HG03095 (cell line): Measurements from ENCODE around the gene BRD3OS.

ENCODE experiments used
- ATAC-seq: cut with Tn5 transposase; IDR thresholded peaks from one replicate; pipeline ENCODE4 v1.9.1; 2021; ENCODE audit warnings: moderate library complexity; ENCODE audit not compliant: unreplicated experiment

Gene BRD3OS

DNA sequence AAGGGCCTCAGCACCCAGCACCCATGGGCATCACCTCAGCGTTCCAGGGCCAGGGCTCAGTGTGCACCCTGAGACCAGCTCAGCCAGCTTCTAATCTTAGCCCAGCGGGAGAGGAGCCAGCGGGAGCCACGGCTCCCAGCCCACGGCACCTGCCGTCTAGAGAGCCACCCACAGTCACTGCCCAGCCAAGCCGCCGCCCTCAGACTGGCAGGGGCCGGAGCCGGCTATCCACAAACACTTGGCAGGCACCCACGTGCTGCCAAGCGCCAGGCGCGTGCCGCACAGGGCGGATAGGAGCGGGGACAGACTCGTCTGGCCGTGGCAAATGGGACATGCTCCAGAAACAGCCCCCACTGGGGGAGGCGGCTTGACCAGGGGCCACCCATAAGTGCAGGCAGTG is 24.0 kb downstream of the BRD3OS start:
- no peak for ATAC-seq

- no peak for ATAC-seq
These were observed 24.7 kb downstream of the BRD3OS start for GRCh38 chr9:134049772-134050588.

- ATAC-seq: no peak
These were observed 25.4 kb downstream of the BRD3OS start for GRCh38 chr9:134050726-134051125.

GRCh38 chr9:134051319-134051718 is 26.0 kb downstream of the BRD3OS start:
- ATAC-seq: no peak

- ATAC-seq: no peak
These were observed 27.2 kb downstream of the BRD3OS start for GRCh38 chr9:134052491-134052890.

GRCh38 chr9:134052941-134053340 is 27.7 kb downstream of the BRD3OS start:
- ATAC-seq: no peak

GRCh38 chr9:134053401-134053871 is 28.2 kb downstream of the BRD3OS start:
- no peak for ATAC-seq

GRCh38 chr9:134053941-134054761 is 28.9 kb downstream of the BRD3OS start:
- ATAC-seq: no peak

- no peak for ATAC-seq
These were observed 29.9 kb downstream of the BRD3OS start for GRCh38 chr9:134054891-134055811.

- no peak for ATAC-seq
These were observed 30.7 kb downstream of the BRD3OS start for GRCh38 chr9:134055981-134056461.

DNA sequence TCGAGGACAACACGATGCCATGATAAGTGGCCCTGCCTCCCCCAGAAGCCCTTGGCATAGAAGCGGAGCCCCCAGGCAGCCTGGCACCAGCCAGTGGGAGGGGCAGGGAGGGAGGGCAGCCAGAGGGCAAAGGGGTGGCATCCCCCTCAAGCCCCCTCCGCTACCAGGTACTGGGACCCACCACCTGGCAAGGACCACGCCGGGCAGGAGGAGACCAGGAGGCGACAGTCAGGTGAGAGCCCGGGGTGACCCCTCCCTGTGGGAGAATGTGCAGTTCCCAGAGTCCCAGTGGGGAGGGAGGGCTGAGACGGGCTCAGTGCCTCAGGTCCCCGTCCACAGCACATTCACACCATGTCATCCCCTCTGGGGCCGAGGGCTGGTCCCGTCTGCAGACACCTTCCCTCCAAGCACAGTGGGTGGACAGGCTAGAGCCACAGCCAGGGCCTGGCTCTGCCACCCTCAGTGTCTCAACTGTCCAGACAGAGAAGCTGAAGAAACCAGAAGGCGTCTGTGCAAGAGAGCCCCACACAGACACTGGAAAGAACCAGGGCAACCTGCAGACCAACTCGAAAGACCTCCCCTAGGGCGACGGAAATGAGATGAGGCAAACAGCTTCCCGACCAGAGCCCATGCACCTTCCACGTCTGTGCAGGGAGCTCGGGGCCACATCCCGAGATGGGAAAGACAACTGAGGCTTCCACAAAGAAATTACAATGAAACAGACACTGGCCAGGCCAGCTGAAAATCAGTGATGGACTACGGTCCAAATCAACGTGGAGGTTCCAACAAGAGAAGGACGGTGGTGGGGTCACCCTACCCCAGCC is 31.4 kb downstream of the BRD3OS start:
- no peak for ATAC-seq

DNA sequence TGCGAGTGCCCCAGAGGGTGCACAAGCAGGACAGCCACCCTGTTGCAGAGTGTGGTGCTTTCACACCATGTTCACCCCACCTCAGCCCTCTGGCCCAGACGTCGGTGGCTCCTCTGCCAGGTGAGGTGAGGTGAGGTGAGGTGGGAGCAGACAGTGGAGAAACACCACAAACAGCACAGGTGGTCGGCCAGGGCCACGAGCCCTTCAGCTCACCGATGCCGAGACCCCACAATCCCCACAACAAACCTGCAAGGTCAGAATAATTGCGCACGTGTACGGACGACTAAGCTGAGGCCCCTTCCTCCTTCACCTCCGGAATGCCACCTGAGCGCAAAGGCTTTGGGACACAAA is 32.0 kb downstream of the BRD3OS start:
- ATAC-seq: no peak

DNA sequence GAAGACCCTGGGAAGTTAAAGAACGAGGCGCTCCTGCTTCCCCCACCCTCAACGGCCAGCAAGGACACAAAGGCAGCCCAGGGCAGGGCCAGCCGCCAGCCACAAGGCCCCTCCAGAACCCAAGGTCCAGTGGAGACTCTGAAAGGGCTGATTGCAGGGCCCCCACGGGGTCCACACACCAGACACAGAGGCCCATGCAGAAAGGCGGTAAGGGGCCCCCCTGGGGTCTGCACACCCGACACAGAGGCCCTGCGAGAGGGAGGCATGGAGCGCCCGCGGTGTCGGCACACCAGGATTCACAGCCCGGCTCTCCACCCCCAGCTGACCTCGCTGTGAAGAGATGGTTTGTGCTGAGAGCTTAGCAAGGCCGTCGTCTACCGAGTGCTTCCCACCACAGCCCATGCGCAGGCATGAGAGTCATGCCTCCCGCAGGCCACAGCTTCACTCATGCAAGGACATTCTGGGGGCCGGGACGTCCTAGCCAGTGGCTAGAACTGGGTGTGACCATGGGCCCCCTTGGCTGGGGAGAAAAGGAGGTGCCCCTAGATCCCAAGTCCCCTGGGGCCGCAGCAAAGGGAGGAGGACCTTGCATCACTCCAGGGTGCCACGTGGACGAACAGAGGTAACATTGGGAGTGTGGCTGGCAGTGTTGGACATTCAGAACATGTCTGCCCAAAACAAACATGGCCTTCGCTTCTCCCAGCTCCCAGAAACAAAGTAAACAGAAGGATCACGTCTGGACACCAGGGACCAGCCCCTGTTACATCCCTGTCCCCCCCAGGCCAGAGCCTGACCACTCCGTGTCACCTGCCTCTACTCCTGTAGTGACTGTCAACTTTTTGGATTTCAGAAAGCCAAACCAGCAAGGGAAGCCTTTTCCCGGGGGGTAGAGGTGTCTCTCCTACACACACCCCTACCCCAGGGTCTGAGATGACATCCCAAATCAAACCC is 32.7 kb downstream of the BRD3OS start:
- no peak for ATAC-seq

- no peak for ATAC-seq
These were observed 33.4 kb downstream of the BRD3OS start for GRCh38 chr9:134058716-134059115.

DNA sequence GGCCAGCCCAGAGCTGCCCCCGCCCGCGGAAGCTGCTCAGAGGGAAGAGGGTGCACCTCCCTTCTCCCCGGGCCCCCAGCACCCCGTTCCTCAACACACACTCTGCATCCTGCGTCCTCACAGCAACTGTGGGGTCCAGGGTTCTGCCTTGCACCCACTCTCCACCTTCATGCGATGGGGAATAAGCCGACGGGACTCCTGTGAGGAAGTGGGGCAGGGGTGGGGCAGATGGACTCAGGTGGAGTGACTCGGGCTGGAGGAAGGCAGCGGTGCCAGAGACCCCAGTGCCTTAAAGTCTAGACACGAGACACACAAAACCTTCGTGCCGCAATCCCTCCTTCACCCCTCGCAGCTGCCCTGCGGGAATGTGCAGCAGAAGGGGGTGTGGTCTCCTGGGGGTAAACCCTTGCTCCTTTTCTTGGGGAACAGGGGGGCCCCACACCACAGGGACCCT is 33.9 kb downstream of the BRD3OS start:
- ATAC-seq: no peak

DNA sequence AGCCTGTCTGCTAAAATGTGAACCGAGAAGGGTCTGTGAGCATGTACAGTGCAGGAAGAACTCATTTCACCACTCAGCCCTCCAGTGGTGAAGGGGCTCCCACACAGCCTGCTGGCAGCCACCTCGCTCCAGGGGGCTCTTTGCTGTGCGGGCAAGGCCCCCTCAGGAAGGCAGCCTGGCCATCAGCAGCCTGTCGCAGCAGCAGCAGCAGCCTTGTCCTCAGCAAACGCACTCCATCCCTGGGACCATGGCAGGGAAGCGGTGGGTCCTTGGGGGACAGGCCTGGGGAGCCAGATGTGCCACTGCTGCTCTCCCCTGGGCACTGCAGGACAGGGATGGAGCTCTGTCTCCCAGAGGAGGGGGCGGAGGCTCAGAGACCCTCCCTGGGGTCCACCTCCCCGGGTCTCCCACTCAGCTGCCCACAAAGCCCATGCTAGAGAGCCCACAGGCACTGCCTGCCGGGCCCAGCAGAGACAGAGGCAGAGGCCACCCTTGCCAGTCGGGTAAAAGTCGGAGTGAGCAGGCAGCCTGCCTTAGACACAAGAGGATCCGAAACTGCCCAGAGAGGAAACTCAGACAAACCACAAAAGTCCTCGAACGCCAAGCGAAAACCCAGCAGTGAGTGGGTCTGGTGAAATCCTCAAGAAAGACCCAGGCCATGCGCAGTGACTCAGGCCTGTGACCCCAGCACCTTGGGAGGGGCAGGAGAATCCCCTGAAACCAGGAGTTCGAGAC is 34.5 kb downstream of the BRD3OS start:
- peak; percentile 63 for ATAC-seq

DNA sequence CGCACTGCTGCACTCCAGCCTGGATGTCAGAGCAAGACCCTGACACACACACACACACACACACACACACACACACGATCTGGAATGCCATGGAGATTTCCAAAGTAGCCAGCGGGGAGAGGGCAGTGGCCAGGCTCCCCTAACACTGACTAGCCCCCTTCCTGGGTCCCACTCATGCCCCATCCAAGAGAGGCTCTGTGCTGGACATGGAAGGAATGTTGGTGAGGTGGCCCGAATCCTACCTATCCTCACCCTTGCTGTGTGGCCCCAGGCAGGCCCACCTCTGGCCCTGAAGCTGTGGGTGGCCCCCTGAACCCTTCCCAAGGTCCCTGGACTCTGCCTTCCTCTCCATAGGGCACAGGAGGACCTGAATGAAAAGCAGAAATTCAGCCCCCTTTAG is 35.3 kb downstream of the BRD3OS start:
- ATAC-seq: no peak

DNA sequence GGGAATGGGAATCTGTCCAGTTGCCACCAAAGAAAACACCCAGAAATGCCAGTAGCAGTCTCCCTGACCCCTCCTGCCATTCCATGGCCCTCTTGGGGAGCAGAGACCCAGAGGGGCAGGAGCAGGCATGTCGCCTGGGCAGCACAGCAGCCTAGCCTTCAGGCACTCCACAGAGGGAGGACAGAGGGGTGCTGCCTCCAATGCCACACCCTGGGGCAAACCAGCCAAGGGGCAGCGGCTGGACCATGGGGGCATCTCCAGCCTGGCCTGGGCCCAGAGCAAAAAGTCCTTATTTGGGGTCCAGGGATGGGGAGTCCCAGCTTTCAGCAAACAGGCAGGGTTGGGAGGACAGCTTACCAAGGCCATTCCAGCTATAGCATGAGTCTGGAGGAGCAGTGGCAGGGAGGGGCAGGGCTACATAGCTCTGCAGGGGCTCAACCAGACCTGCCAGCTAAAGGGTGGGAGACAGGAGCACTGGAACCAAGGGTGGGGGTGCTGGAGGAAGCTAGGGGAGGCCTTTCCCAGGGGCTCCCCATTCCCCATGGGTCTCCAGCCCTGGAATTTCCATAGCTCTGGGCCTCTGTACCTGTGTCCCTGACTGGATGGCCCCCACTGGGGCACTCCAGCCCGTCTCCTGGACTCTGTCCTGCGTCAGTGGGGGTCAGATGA is 35.9 kb downstream of the BRD3OS start:
- no peak for ATAC-seq
